Stimulated activated memory B cell treated with anti-CD40 and anti-IgM and Interleukin-4, amounts not matched to agents 10 μg/mL and 1 μg/mL and 100 μg/mL, for 72 hours (primary cell): ENCODE results near the gene RCAN1.
"Not testable (repeated sequence)": the region's sequence is repeated elsewhere in the genome, so short reads cannot be mapped to it uniquely, and the experiment has no call there.

ENCODE experiments used
- ATAC-seq: fragments of 150-1000 bp; cut with Tn5 transposase; 2 replicates; pipeline ENCODE4 v1.10.0; 2021
- H3K27ac Mint-ChIP-seq: one replicate; pipeline ENCODE4 v1.8.0; 2022; ENCODE audit warnings: mild to moderate bottlenecking, mixed read lengths
- H3K27me3 Mint-ChIP-seq: one replicate; pipeline ENCODE4 v1.8.0; 2022; ENCODE audit warnings: mixed read lengths
- H3K36me3 Mint-ChIP-seq: one replicate; pipeline ENCODE4 v1.8.0; 2022; ENCODE audit warnings: mixed read lengths
- H3K4me1 Mint-ChIP-seq: one replicate; pipeline ENCODE4 v1.8.0; 2022; ENCODE audit warnings: mixed read lengths
- H3K4me3 Mint-ChIP-seq: one replicate; pipeline ENCODE4 v1.8.0; 2022; ENCODE audit warnings: mild to moderate bottlenecking, moderate library complexity, mixed read lengths
- H3K9me3 Mint-ChIP-seq: one replicate; pipeline ENCODE4 v1.8.0; 2022; ENCODE audit warnings: mixed read lengths

The RCAN1 gene

DNA sequence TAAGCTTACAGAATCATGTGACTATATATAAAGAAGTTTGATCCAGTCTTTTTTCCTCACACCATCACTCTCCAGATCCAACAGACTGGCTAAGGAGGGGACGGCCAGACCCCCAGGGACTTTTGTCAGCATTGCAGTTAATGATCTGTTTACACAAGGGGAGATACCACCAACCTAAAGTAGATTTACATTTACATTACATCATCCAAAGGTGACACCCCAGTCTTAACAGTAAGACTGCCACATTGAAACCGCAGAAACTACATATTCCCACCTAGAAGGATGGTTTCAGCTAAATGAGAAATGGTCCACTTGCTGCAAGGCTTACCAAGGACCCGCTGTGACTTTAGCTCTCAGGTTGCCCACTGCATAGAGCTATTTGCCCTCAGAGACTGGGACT, 3.4 kb downstream of the RCAN1 start:
- no peaks in the 10 kb centered on the region for H3K36me3 Mint-ChIP-seq
- no peak overlapping the region for H3K27ac Mint-ChIP-seq
- no peak for ATAC-seq
- H3K4me1 Mint-ChIP-seq = peaks cover 28% of the 10 kb centered on the region
- H3K4me3 Mint-ChIP-seq = no peak overlapping the region
- H3K9me3 Mint-ChIP-seq = no peaks in the 10 kb centered on the region
- no peaks in the 10 kb centered on the region for H3K27me3 Mint-ChIP-seq

- Mint-ChIP-seq H3K36me3 (no peaks in the 10 kb centered on the region), H3K4me3 (no peak overlapping the region), H3K27ac (no peak overlapping the region), H3K9me3 (no peaks in the 10 kb centered on the region), H3K4me1 (peaks cover 22% of the 10 kb centered on the region), H3K27me3 (no peaks in the 10 kb centered on the region)
- no peak for ATAC-seq
These were observed 4.9 kb downstream of the RCAN1 start for GRCh38 chr21:34609933-34610549.

GRCh38 chr21:34609244-34609932, 5.5 kb downstream of the RCAN1 start:
- Mint-ChIP-seq H3K9me3 (no peaks in the 10 kb centered on the region), H3K4me3 (no peak overlapping the region), H3K27ac (no peak overlapping the region), H3K27me3 (no peaks in the 10 kb centered on the region), H3K36me3 (no peaks in the 10 kb centered on the region), H3K4me1 (peaks cover 22% of the 10 kb centered on the region)
- no peak for ATAC-seq

DNA sequence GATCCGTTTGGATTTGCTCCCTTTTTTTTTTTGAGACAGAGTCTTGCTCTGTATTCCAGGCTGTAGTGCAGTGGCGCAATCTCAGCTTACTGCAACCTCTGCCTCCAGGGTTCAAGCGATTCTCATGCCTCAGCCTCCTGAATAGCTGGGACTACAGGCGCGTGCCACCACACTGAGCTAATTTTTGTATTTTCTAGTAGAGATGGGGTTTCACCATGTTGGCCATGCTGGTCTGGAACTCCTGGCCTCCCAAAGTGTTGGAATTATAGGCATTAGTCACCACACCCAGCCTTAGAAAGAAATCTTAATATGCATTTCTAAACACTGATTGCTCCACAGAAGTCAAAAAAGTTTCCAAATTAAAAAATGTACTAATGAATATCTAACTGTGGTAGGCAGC, 7.5 kb downstream of the RCAN1 start:
- H3K27ac Mint-ChIP-seq, ATAC-seq, H3K36me3 Mint-ChIP-seq, H3K9me3 Mint-ChIP-seq, H3K27me3 Mint-ChIP-seq, H3K4me3 Mint-ChIP-seq: not testable (repeated sequence)
- peaks cover 14% of the 10 kb centered on the region for H3K4me1 Mint-ChIP-seq

GRCh38 chr21:34606621-34607020, 8.3 kb downstream of the RCAN1 start:
- no peak overlapping the region for H3K27ac Mint-ChIP-seq
- peaks cover 8% of the 10 kb centered on the region for H3K4me1 Mint-ChIP-seq
- no peaks in the 10 kb centered on the region for H3K36me3 Mint-ChIP-seq
- H3K9me3 Mint-ChIP-seq = no peaks in the 10 kb centered on the region
- ATAC-seq = no peak
- no peaks in the 10 kb centered on the region for H3K27me3 Mint-ChIP-seq
- H3K4me3 Mint-ChIP-seq = no peak overlapping the region

DNA sequence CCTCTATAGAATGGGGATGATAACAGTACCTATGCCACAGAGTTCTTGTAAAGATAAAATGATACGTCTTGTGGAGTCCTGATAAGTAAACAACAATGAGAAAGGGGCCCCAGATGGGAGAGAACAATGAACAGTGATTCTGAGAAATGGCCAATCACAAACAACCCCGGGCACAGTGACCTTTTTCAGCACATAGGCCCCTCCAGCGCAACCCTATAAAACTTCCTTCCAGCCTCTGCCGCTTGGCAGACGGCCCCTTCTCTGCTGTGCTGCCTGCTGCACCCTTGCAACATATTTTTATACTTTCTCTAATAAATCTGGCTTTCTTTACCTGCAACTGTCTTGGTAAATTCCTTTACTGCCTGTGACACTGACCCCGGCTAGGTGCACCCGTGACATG, 8.9 kb downstream of the RCAN1 start:
- Mint-ChIP-seq H3K36me3 (no peaks in the 10 kb centered on the region), H3K27ac (no peak overlapping the region), H3K9me3 (no peaks in the 10 kb centered on the region), H3K4me1 (peaks cover 8% of the 10 kb centered on the region), H3K27me3 (no peaks in the 10 kb centered on the region), H3K4me3 (no peak overlapping the region)
- ATAC-seq = no peak

GRCh38 chr21:34604956-34605355, 10.0 kb downstream of the RCAN1 start:
- not testable (repeated sequence) for H3K36me3 Mint-ChIP-seq, H3K9me3 Mint-ChIP-seq, ATAC-seq, H3K27me3 Mint-ChIP-seq, H3K4me3 Mint-ChIP-seq, H3K27ac Mint-ChIP-seq
- H3K4me1 Mint-ChIP-seq = peaks cover 13% of the 10 kb centered on the region

GRCh38 chr21:34604556-34604955, 10.4 kb downstream of the RCAN1 start:
- Mint-ChIP-seq H3K4me1 (peaks cover 14% of the 10 kb centered on the region), H3K36me3 (no peaks in the 10 kb centered on the region), H3K4me3 (no peak overlapping the region), H3K27ac (no peak overlapping the region), H3K27me3 (no peaks in the 10 kb centered on the region), H3K9me3 (no peaks in the 10 kb centered on the region)
- no peak for ATAC-seq

GRCh38 chr21:34603710-34604057, 11.2 kb downstream of the RCAN1 start:
- H3K9me3 Mint-ChIP-seq = no peaks in the 10 kb centered on the region
- H3K36me3 Mint-ChIP-seq = peaks cover 4% of the 10 kb centered on the region
- no peak overlapping the region for H3K27ac Mint-ChIP-seq
- peaks cover 18% of the 10 kb centered on the region for H3K4me1 Mint-ChIP-seq
- H3K4me3 Mint-ChIP-seq = no peak overlapping the region
- no peaks in the 10 kb centered on the region for H3K27me3 Mint-ChIP-seq
- ATAC-seq = no peak

- Mint-ChIP-seq H3K36me3 (peaks cover 6% of the 10 kb centered on the region), H3K4me3 (no peak overlapping the region), H3K27ac (no peak overlapping the region), H3K4me1 (peaks cover 23% of the 10 kb centered on the region), H3K27me3 (no peaks in the 10 kb centered on the region), H3K9me3 (no peaks in the 10 kb centered on the region)
- peak; percentile 88 for ATAC-seq
These were observed 11.8 kb downstream of the RCAN1 start for GRCh38 chr21:34603002-34603709.

GRCh38 chr21:34602061-34602460, 12.9 kb downstream of the RCAN1 start:
- Mint-ChIP-seq H3K36me3 (peaks cover 6% of the 10 kb centered on the region), H3K27ac (no peak overlapping the region), H3K4me3 (no peak overlapping the region), H3K9me3 (no peaks in the 10 kb centered on the region), H3K4me1 (peaks cover 23% of the 10 kb centered on the region), H3K27me3 (no peaks in the 10 kb centered on the region)
- ATAC-seq = no peak

DNA sequence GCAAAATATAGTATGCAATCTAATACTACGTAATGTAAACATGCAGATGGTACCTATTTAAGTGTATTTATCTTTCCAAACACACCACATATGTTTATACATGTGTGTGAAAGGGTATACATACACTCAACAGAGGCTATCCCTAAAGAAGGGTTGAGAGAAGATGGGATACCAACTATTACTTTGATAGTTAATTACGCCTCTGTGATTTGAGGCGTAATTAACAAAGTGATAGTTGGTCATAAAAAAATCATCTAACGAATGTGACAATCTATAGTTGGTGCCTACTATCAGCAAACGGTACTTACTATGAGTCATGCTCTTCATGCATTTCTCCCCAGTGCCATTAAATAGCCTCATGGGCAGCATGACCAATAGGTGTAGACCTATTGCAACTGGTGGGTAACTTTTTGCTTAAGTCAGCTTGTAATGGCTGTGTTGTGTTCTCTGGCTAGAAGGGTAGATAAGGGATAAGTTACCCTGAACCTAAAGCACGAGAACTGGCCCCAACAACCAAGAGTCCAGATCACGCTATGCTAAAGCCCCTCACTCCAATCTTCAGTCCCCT, 15.3 kb downstream of the RCAN1 start:
- peaks cover 6% of the 10 kb centered on the region for H3K36me3 Mint-ChIP-seq
- no peaks in the 10 kb centered on the region for H3K27me3 Mint-ChIP-seq
- no peaks in the 10 kb centered on the region for H3K9me3 Mint-ChIP-seq
- H3K4me1 Mint-ChIP-seq = peaks cover 23% of the 10 kb centered on the region
- H3K27ac Mint-ChIP-seq = no peak overlapping the region
- no peak for ATAC-seq
- H3K4me3 Mint-ChIP-seq = no peak overlapping the region

DNA sequence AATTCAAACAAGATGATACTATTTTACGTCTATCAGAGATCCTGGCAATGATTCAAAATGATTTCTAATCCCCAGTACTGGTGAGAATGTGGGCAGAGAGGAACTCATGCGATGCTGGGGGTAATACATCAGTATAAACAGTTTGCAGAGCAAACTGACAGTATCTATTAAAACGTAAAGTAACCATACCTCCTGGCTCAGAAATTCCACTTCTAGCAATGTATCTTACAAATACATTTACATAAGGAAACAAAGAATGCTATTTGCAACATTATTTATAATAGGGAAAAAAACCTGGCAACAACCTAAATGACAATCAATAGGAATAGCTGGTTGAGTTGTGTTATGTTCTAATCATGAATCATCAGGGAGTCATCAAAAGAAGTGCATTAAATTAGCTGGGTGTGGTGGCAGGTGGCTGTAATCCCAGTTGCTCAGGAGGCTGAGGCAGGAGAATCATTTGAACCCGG, 15.9 kb downstream of the RCAN1 start:
- Mint-ChIP-seq H3K36me3 (peaks cover 10% of the 10 kb centered on the region), H3K9me3 (no peaks in the 10 kb centered on the region), H3K27me3 (no peaks in the 10 kb centered on the region), H3K4me1 (peaks cover 23% of the 10 kb centered on the region), H3K27ac (no peak overlapping the region), H3K4me3 (no peak overlapping the region)
- ATAC-seq = no peak

DNA sequence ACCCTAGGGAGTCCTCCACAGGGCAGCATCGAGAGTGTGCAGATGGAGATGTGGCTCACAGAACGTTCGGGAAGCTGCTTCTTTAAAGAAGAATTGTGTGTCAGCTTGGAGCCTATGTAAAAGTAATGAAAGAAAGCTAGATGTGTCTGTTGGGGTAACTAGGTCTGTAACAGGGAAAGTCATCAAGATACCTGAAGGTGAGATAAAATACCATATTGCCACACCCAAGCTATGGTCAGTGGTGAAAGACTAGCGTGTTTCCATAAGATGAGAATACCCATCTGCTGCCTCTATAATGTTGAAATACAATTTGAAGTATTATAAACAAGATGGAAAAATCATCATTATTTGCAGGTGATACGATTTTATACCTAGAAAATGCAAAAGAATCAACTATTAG, 17.5 kb downstream of the RCAN1 start:
- Mint-ChIP-seq H3K4me1 (peaks cover 15% of the 10 kb centered on the region), H3K9me3 (no peaks in the 10 kb centered on the region), H3K4me3 (no peak overlapping the region), H3K36me3 (peaks cover 17% of the 10 kb centered on the region), H3K27ac (no peak overlapping the region), H3K27me3 (no peaks in the 10 kb centered on the region)
- no peak for ATAC-seq

DNA sequence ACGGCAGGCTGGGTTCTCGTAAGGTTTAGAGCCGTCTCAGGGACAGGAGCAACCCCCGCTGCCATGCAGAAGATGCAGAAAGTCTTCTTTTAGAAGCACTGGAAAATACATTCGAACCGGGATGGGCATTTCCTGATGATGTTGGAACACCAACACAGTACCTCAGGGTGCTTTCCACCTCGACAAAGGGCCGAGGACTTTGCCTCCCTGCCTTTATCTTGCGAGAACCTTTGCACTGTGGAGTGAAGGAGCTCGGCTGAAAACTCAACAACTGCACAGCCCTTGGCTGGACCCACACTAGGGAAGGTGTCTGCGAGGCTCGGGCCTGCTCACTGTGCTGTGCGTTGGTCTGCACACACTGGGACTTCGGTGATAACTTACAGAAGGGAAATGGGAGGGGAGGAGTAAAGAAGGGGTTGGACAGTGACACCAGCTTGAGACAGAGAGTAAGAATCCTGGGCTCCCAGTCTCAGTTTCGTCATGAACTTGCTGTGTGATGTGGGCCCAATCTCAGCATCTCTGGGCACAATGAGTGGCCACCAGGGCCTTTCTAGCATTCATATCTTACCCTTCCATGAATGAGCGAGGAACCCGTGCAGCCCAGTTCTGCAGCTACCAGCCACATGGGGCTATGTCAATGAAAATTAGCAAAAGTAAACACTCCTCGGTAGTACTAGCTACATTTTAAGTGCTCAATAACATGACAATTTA, 18.2 kb downstream of the RCAN1 start:
- Mint-ChIP-seq H3K4me3 (no peak overlapping the region), H3K4me1 (peaks cover 15% of the 10 kb centered on the region), H3K36me3 (peaks cover 17% of the 10 kb centered on the region), H3K9me3 (no peaks in the 10 kb centered on the region), H3K27ac (no peak overlapping the region), H3K27me3 (no peaks in the 10 kb centered on the region)
- ATAC-seq = no peak
